Subcutaneous adipose tissue (tissue), 4 donors: ENCODE results near the gene FBXW11. TPM values are rescaled to one million over a fixed set of nuclear protein-coding genes. Genes with fewer than 3 reads are reported as not detected.

Experiments used
- total RNA-seq, 4 donors: library from RNA; depleted of rRNA; stranded (reverse); fragments of >200 nt; gene quantifications; one replicate each; pipeline ENCODE4 v1.1.0, GENCODE V29; 2016
- TF ChIP-seq, protein P1 (sequence below): fragments of 450-650 bp; IDR thresholded peaks from one replicate; pipeline ENCODE4 v1.5.1; 2016; ENCODE audit warnings: low read depth, mild to moderate bottlenecking, control low read depth, antibody characterized with exemption, moderate library complexity

The FBXW11 gene
- total RNA-seq, 4 donors from 2014 or later = 51.8 to 66.1 (median 59.8) TPM

DNA sequence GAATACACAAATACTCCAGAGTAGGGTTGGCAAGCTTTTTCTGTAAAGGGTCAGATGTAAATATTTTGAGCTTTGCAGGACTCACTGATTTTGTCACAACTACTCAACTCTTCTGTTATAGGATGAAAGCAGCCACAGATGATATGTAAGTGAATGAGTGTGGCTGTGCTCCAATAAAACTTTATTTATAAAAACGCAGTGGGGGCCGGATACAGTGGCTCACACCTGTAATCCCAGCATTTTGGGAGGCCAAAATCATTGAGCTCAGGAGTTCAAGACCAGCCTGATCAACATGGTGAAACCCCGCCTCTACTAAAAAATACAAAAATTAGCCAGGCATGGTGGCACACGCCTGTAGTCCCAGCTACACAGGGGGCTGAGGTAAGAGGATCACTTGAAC is 69.1 kb downstream of the FBXW11 start:
- TF ChIP-seq, protein P1, sequence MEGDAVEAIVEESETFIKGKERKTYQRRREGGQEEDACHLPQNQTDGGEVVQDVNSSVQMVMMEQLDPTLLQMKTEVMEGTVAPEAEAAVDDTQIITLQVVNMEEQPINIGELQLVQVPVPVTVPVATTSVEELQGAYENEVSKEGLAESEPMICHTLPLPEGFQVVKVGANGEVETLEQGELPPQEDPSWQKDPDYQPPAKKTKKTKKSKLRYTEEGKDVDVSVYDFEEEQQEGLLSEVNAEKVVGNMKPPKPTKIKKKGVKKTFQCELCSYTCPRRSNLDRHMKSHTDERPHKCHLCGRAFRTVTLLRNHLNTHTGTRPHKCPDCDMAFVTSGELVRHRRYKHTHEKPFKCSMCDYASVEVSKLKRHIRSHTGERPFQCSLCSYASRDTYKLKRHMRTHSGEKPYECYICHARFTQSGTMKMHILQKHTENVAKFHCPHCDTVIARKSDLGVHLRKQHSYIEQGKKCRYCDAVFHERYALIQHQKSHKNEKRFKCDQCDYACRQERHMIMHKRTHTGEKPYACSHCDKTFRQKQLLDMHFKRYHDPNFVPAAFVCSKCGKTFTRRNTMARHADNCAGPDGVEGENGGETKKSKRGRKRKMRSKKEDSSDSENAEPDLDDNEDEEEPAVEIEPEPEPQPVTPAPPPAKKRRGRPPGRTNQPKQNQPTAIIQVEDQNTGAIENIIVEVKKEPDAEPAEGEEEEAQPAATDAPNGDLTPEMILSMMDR = no peak

DNA sequence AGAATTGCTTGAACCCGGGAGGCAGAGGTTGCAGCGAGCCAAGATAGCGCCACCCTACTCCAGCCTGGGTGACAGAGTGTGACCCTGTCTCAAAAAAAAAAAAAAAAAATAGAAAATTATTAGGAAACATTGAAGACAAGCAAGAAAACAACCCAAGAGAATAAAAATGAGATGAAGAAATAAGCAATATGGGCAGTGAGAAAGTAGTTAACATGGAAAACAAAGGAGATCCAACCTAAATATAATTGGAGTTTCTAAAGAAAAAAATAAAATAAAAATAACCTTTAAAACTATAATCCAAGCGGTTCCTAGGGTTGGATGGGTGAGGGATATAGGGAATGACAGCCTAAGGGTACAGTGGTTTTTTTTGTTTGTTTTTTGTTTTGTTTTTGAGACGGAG is 71.9 kb downstream of the FBXW11 start:
- TF ChIP-seq, protein P1 = no peak

DNA sequence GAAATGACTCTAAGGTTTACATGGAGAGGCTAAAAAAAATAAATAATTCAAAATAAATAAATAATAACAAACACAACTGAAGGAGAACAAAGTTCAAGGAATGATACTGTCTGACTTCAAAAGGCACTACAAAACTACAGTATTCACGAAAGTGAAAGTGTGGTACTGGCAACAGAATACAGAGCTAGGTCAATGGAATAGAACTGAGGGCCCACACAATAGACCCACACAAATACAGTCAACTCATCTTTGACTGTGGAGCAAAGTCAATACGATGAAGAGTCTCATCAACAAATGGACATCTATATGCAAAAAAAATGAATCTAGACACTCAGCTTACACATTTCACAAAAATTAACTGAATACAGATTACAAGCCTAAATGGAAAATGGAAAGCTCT is 75.3 kb downstream of the FBXW11 start:
- TF ChIP-seq, protein P1 = no peak

DNA sequence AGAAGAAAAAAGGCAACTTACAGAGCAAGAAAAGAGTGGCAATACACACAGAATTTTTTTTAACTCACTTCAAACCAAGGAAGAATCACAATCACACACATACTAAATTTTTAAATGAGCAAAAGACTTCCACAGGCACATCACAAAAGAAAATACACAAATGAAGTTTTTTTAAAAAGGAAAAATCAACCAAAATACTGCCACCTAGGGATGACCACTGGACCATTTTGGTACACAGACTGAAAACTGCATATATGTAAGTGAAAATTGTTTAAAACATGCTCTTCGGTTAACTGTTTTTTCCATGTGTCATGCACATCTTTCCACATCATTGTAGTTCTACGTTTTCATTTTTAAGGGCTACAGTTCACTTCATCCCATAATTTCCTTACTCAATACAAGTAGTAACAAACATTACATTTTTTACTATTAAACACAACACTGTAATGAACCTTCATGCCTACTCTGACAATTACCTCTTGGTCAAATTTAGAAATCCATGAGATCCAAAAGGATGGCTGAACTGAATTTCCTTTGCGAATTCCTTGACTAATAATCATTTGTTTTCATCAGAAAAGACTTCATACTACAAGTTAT is 79.0 kb downstream of the FBXW11 start:
- TF ChIP-seq, protein P1 = no peak

DNA sequence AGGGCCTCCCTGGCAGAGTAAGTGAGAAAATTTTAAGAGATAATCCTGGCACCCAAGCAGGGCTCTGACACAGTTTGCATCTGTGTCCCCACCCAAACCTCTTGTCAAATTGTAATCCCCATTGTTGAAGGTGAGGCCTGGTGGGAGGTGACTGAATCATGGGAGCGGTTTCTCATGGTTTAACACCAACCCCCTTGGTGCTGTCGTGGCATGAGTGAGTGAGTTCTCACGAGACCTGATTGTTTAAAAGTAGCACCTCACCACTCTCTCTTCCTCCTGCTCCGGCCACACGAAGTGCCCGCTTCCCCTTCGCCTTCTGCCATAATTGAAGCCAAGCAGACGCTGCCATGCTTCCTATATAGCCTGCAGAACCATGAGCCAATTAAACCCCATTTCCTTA is 80.1 kb downstream of the FBXW11 start:
- TF ChIP-seq, protein P1 = no peak

DNA sequence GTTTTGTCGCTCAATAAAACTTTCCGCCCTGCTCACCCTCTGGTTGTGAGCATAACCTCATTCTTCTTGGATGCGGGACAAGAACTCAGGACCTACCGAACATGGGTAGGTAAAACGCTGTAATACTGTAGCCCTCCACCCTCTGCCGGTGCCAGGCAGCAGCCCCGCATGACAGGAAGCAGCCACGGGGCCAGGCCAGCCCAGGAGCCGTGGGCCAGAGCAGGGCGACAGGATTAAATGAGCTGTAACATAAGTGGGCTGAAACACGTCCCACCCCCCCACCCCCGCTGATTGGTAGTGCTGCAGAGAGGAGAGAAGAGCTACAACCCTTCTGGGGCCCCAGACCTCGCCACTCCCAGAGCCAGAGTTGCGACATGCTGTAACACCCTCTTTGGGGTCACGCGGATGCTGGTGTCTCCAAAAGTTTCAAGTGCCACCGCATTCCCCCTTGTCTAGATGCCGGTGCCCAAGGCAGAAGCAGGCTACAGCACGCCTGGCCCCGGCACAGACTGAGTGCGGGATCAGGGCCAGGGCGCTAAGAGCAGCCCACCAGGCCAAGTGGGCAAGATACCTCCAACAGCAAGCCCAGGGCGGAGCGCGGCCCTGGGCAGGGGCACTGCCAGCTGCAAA is 81.8 kb downstream of the FBXW11 start:
- TF ChIP-seq, protein P1 = no peak

DNA sequence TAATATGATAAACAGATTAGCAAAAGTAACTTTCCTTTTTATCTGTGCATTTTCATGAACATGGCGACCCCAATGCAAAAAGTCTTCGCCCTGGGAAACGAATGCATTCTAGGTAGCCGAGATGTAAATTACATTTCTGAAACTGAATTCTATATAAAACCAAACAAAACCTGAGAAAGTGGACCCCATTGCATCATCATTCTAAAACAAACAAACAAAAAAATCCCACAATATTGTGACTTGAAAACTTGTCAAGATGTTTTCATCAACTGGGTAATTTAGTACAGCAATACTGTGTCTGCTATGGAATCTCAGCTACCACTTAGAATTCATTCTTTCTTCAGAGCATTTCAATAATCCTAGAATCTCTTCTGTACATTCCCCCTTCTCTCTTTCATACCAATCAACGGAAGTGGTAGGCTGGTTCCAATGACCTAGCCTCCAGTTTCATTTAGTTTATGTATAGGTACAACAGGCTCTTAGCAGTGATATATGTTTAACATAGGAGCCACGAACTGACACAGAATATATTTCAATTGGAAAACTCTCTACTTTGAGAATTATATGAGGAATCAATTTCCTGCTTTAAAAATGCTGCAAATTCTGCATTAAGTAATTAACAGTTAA is 85.6 kb downstream of the FBXW11 start:
- TF ChIP-seq, protein P1 = no peak
